Jurkat, Clone E6-1 (cell line): ENCODE data around the gene DTWD2.
"Not testable (repeated sequence)": the region's sequence is repeated elsewhere in the genome, so short reads cannot be mapped to it uniquely, and the experiment has no call there.

Experiments used
- DNase-seq: peaks from one replicate; pipeline ENCODE4 v3.0.0-alpha.2; 2011; ENCODE audit warnings: low read depth, low spot score
- H3K4me3 ChIP-seq: 2 replicates; pipeline ENCODE4 v1.5.1; 2011; ENCODE audit warnings: mild to moderate bottlenecking, low read length, control low read depth, moderate library complexity

DTWD2 gene

GRCh38 chr5:118963169-118963568 lies 25.2 kb downstream of the DTWD2 start:
- DNase-seq: no peak

GRCh38 chr5:118960557-118960956 lies 27.8 kb downstream of the DTWD2 start:
- DNase-seq: no peak
- no peak overlapping the region for H3K4me3 ChIP-seq

More at GRCh38 chr5:118963169-118963568, 25.2 kb downstream of the DTWD2 start:
- no peak overlapping the region for H3K4me3 ChIP-seq

- H3K4me3 ChIP-seq: no peak overlapping the region
- peak; percentile 4 for DNase-seq
Measured at GRCh38 chr5:118956727-118957126, 31.6 kb downstream of the DTWD2 start.

- no peak overlapping the region for H3K4me3 ChIP-seq
- DNase-seq: no peak
Measured at GRCh38 chr5:118953652-118954005, 34.7 kb downstream of the DTWD2 start.

GRCh38 chr5:118952992-118953651 lies 35.2 kb downstream of the DTWD2 start:
- DNase-seq: no peak
- no peak overlapping the region for H3K4me3 ChIP-seq

GRCh38 chr5:118952306-118952705 lies 36.0 kb downstream of the DTWD2 start:
- not testable (repeated sequence) for H3K4me3 ChIP-seq, DNase-seq

- DNase-seq: not testable (repeated sequence)
Measured at GRCh38 chr5:118950354-118950753, 38.0 kb downstream of the DTWD2 start.

GRCh38 chr5:118946138-118946800 lies 42.1 kb downstream of the DTWD2 start:
- no peak for DNase-seq
- no peak overlapping the region for H3K4me3 ChIP-seq

More at GRCh38 chr5:118950354-118950753, 38.0 kb downstream of the DTWD2 start:
- not testable (repeated sequence) for H3K4me3 ChIP-seq

GRCh38 chr5:118937393-118938061 lies 50.8 kb downstream of the DTWD2 start:
- H3K4me3 ChIP-seq: no peak overlapping the region
- DNase-seq: no peak

- DNase-seq: no peak
- H3K4me3 ChIP-seq: no peak overlapping the region
Measured at GRCh38 chr5:118933703-118934102, 54.6 kb downstream of the DTWD2 start.

GRCh38 chr5:118931564-118931963 lies 56.8 kb downstream of the DTWD2 start:
- H3K4me3 ChIP-seq: no peak overlapping the region
- no peak for DNase-seq

- H3K4me3 ChIP-seq: no peak overlapping the region
- DNase-seq: no peak
Measured at GRCh38 chr5:118924006-118924389, 64.3 kb downstream of the DTWD2 start.

GRCh38 chr5:118923295-118924005 lies 64.9 kb downstream of the DTWD2 start:
- H3K4me3 ChIP-seq: no peak overlapping the region
- DNase-seq: no peak

GRCh38 chr5:118921866-118922265 lies 66.5 kb downstream of the DTWD2 start:
- no peak for DNase-seq
- no peak overlapping the region for H3K4me3 ChIP-seq

GRCh38 chr5:118919016-118919415 lies 69.3 kb downstream of the DTWD2 start:
- H3K4me3 ChIP-seq: no peak overlapping the region
- DNase-seq: no peak

- no peak overlapping the region for H3K4me3 ChIP-seq
Measured at GRCh38 chr5:118918232-118918631, 70.1 kb downstream of the DTWD2 start.

GRCh38 chr5:118907536-118907935 lies 80.8 kb downstream of the DTWD2 start:
- not testable (repeated sequence) for DNase-seq, H3K4me3 ChIP-seq

More at GRCh38 chr5:118918232-118918631, 70.1 kb downstream of the DTWD2 start:
- DNase-seq: no peak

GRCh38 chr5:118906947-118907346 lies 81.4 kb downstream of the DTWD2 start:
- DNase-seq: no peak
- H3K4me3 ChIP-seq: no peak overlapping the region

- DNase-seq: no peak
- no peak overlapping the region for H3K4me3 ChIP-seq
Measured at GRCh38 chr5:118905196-118905595, 83.2 kb downstream of the DTWD2 start.
